ENCODE data around the gene REG1B. TPM values are rescaled to one million over a fixed set of nuclear protein-coding genes. Genes with fewer than 3 reads are reported as not detected.

The REG1B gene
- total and polyA plus RNA-seq, 2 donors (not counting 1 experiment from before 2014, with no cell fraction given): not detected

- H2AFZ ChIP-seq (ENCODE audit: insufficient read depth, low read depth, low read length, poor library complexity, severe bottlenecking): no peak overlapping the region
- H3K27ac Mint-ChIP-seq: no peak overlapping the region
- no peak overlapping the region for H3K4me2 ChIP-seq (replicated peaks; ENCODE audit: low read depth, low read length, poor library complexity, severe bottlenecking)
- no peaks in the 10 kb centered on the region for H3K27me3 Mint-ChIP-seq
- no peaks in the 10 kb centered on the region for H4K20me1 ChIP-seq (ENCODE audit: control insufficient read depth, insufficient read depth, low read length, poor library complexity, severe bottlenecking)
- H3K27ac ChIP-seq (ENCODE audit: low read length in 2 of 2): no peak overlapping the region
- no peaks in the 10 kb centered on the region for H3K79me2 ChIP-seq (ENCODE audit: control insufficient read depth, insufficient read depth, low read length)
- WGBS (ENCODE audit: insufficient coverage): 97% methylated on average over 5 of the region's 5 CpGs
- peaks cover 12 to 19% of the 10 kb centered on the region in 2 donors for H3K4me1 ChIP-seq (ENCODE audit: control insufficient read depth in 2 of 2, insufficient read depth in 2 of 2, low read length in 2 of 2)
- ATAC-seq (ENCODE audit: low read depth): no peak
- intact Hi-C loops (cut with micrococcal nuclease): no loop called here
- peaks cover 33% of the 10 kb centered on the region for H3K4me1 Mint-ChIP-seq
- H3K4me3 ChIP-seq (ENCODE audit: control extremely low read depth in 1 of 5, extremely low read depth in 1 of 5, insufficient read depth in 1 of 5, low read depth in 2 of 5, low read length in 4 of 5): no peak overlapping the region
- no peaks in the 10 kb centered on the region for H3K36me3 ChIP-seq (replicated peaks in 1 of 2; ENCODE audit: control extremely low read depth in 1 of 2, control insufficient read depth in 1 of 2, extremely low read depth in 1 of 2, insufficient read depth in 2 of 2, low read length in 1 of 2)
- no peak for TF ChIP-seq CTCF (IDR thresholded peaks at IDR 0.05)
- peaks cover 0 to 4% (median 0%) of the 10 kb centered on the region in 3 donors for H3K9me3 ChIP-seq (ENCODE audit: control extremely low read depth in 1 of 3, control insufficient read depth in 2 of 3, insufficient read depth in 1 of 3, low read length in 2 of 3)
- no peaks in the 10 kb centered on the region for H3K9me3 Mint-ChIP-seq (ENCODE audit: insufficient read depth)
- ChIA-PET CTCF (no interaction called here), POLR2A (no interaction called here)
- no peak overlapping the region for H3K9ac ChIP-seq (ENCODE audit: low read length)
- no peaks in the 10 kb centered on the region for H3K27me3 ChIP-seq (replicated peaks in 1 of 4; ENCODE audit: control extremely low read depth in 1 of 4, control insufficient read depth in 3 of 4, insufficient read depth in 4 of 4, low read length in 3 of 4)
- no peak for DNase-seq
- no peak overlapping the region for H3K4me3 Mint-ChIP-seq
Measured at GRCh38 chr2:79082987-79083386, 4.8 kb downstream of the REG1B start.

- H3K27me3 Mint-ChIP-seq: no peaks in the 10 kb centered on the region
- no peaks in the 10 kb centered on the region for H3K4me1 ChIP-seq (ENCODE audit: control insufficient read depth in 2 of 2, insufficient read depth in 2 of 2, low read length in 2 of 2)
- H3K9ac ChIP-seq (ENCODE audit: low read length): no peak overlapping the region
- H3K27ac ChIP-seq (ENCODE audit: low read length in 2 of 2): no peak overlapping the region
- H3K9me3 ChIP-seq (ENCODE audit: control extremely low read depth in 1 of 3, control insufficient read depth in 2 of 3, insufficient read depth in 1 of 3, low read length in 2 of 3): peaks cover 0 to 3% (median 0%) of the 10 kb centered on the region in 3 donors
- H3K4me2 ChIP-seq (replicated peaks; ENCODE audit: low read depth, low read length, poor library complexity, severe bottlenecking): no peak overlapping the region
- peaks cover 0 to 5% (median 0%) of the 10 kb centered on the region in 4 experiments for H3K27me3 ChIP-seq (replicated peaks in 1 of 4; ENCODE audit: control extremely low read depth in 1 of 4, control insufficient read depth in 3 of 4, insufficient read depth in 4 of 4, low read length in 3 of 4)
- H3K27ac Mint-ChIP-seq: no peak overlapping the region
- TF ChIP-seq EZH2 (IDR thresholded peaks at IDR 0.05; ENCODE audit: borderline replicate concordance, insufficient read depth, low read depth, low read length, poor library complexity, severe bottlenecking) (no peak), CTCF (IDR thresholded peaks at IDR 0.05) (no peak)
- no peak overlapping the region for H3K4me3 ChIP-seq (ENCODE audit: control extremely low read depth in 1 of 5, extremely low read depth in 1 of 5, insufficient read depth in 1 of 5, low read depth in 2 of 5, low read length in 4 of 5)
- no peak overlapping the region for H3K4me3 Mint-ChIP-seq
- H4K20me1 ChIP-seq (ENCODE audit: control insufficient read depth, insufficient read depth, low read length, poor library complexity, severe bottlenecking): no peaks in the 10 kb centered on the region
- 100% methylated on average over 1 of the region's 2 CpGs for WGBS (ENCODE audit: insufficient coverage)
- no peaks in the 10 kb centered on the region for H3K36me3 ChIP-seq (replicated peaks in 1 of 2; ENCODE audit: control extremely low read depth in 1 of 2, control insufficient read depth in 1 of 2, extremely low read depth in 1 of 2, insufficient read depth in 2 of 2, low read length in 1 of 2)
- CTCF ChIA-PET: no interaction called here
- H3K4me1 Mint-ChIP-seq: no peaks in the 10 kb centered on the region
- H2AFZ ChIP-seq (ENCODE audit: insufficient read depth, low read depth, low read length, poor library complexity, severe bottlenecking): no peak overlapping the region
- intact Hi-C loops (cut with micrococcal nuclease): no loop called here
- H3K9me3 Mint-ChIP-seq (ENCODE audit: insufficient read depth): no peaks in the 10 kb centered on the region
- no peak for DNase-seq
- POLR2A ChIA-PET: no interaction called here
- H3K79me2 ChIP-seq (ENCODE audit: control insufficient read depth, insufficient read depth, low read length): no peaks in the 10 kb centered on the region
- no peak for ATAC-seq (ENCODE audit: low read depth)
Measured at GRCh38 chr2:79071078-79071477, 16.7 kb downstream of the REG1B start.

Data from B cell (primary cell).